ENCODE measurements around the gene FLRT2.

GRCh38 chr14:85517114-85517688, 12.7 kb upstream of the FLRT2 start:
- TF ChIP-seq CTCF (IDR thresholded peaks at IDR 0.05) (no peak), EZH2 (IDR thresholded peaks at IDR 0.05; ENCODE audit: borderline replicate concordance, insufficient read depth, low read depth, low read length, poor library complexity, severe bottlenecking) (no peak)

All from B cell (primary cell).